GM12878 (cell line): ENCODE data around the gene CAPN15.

Experiments
- CREB1 ChIP-seq: IDR thresholded peaks from 2 replicates; pipeline ENCODE4 v1.6.1; 2012; ENCODE audit warnings: low read depth, mild to moderate bottlenecking, inconsistent platforms
- CREM ChIP-seq: IDR thresholded peaks from 2 replicates; pipeline ENCODE4 v1.6.1; 2014; ENCODE audit warnings: antibody characterized with exemption, low read depth
- CTCF ChIP-seq, 3 experiments: IDR thresholded peaks in 2 of 3; conservative IDR thresholded peaks in 1 of 3; 2 replicates each; pipeline ENCODE4 v1.5.1; 2011; ENCODE audit warnings: low read depth in 3 of 3, low read length in 3 of 3, mild to moderate bottlenecking in 3 of 3, control low read depth in 2 of 3, moderate library complexity in 2 of 3, inconsistent platforms in 1 of 3, mixed read lengths in 1 of 3; ENCODE audit not compliant: control insufficient read depth in 2 of 3, insufficient read depth in 1 of 3; ENCODE audit errors: extremely low read depth in 1 of 3
- EP300 ChIP-seq, 2 experiments: fragments of 150-350 bp in 1 of 2; IDR thresholded peaks; 2 replicates each; pipeline ENCODE4 v1.6.1; 2011 to 2012; ENCODE audit warnings: low read depth in 2 of 2, low read length in 2 of 2, borderline replicate concordance in 1 of 2, improper control_type of control experiment in 1 of 2, inconsistent platforms in 1 of 2; ENCODE audit not compliant: control insufficient read depth in 1 of 2
- GABPA ChIP-seq: IDR thresholded peaks from 2 replicates; pipeline ENCODE4 v1.6.1; 2014; ENCODE audit warnings: antibody characterized with exemption, low read depth, mild to moderate bottlenecking, inconsistent platforms
- RAD21 ChIP-seq: IDR thresholded peaks from 2 replicates; pipeline ENCODE4 v1.6.1; 2011; ENCODE audit warnings: mild to moderate bottlenecking, low read depth, low read length, moderate library complexity; ENCODE audit not compliant: insufficient read depth
- SMC3 ChIP-seq: IDR thresholded peaks from 2 replicates; pipeline ENCODE4 v1.6.1; 2011; ENCODE audit warnings: low read length, improper control_type of control experiment, borderline replicate concordance
- ZNF217 ChIP-seq: fragments of 450-650 bp; IDR thresholded peaks from 2 replicates; pipeline ENCODE4 v1.6.1; 2017; ENCODE audit warnings: antibody characterized with exemption, mild to moderate bottlenecking

GRCh38 chr16:500709-501108 lies 26.8 kb upstream of the CAPN15 start:
- TF ChIP-seq RAD21 (no peak), CTCF (IDR thresholded peaks at IDR 0.05 in 2 of 3, conservative IDR thresholded peaks at IDR 0.05 in 1 of 3; ENCODE audit: control insufficient read depth in 2 of 3, extremely low read depth in 1 of 3, insufficient read depth in 1 of 3, low read depth in 3 of 3, low read length in 3 of 3) (no peak), EP300 (IDR thresholded peaks at IDR 0.05; ENCODE audit: borderline replicate concordance in 1 of 2, control insufficient read depth in 1 of 2, low read depth in 2 of 2, low read length in 2 of 2) (no peak), SMC3 (no peak), GABPA (no peak), ZNF217 (no peak), CREB1 (no peak), CREM (no peak)
